ENCODE measurements around the gene SAV1.

GRCh38 chr14:50678163-50678562 is 10.1 kb upstream of the SAV1 start:
- no peak for TF ChIP-seq CTCF (conservative IDR thresholded peaks at IDR 0.05; ENCODE audit: low read length)
- TF ChIP-seq EZH2phosphoT487 (IDR thresholded peaks at IDR 0.05; ENCODE audit: borderline replicate concordance) = no peak

Measured in Loucy (cell line).